Lower leg skin (tissue), 3 donors: ENCODE measurements around the gene RBM33.

ENCODE experiments used
- POLR2A ChIP-seq, 2 donors: fragments of 450-650 bp; IDR thresholded peaks; one replicate each; pipeline ENCODE4 v1.6.1; 2016 to 2017; ENCODE audit warnings: antibody characterized with exemption in 2 of 2, mild to moderate bottlenecking in 1 of 2, moderate library complexity in 1 of 2
- TF ChIP-seq, protein P1 (sequence below), 3 donors: fragments of 450-650 bp; IDR thresholded peaks; one replicate each; pipeline ENCODE4 v1.5.1; 2016; ENCODE audit warnings: antibody characterized with exemption in 3 of 3, mild to moderate bottlenecking in 3 of 3, moderate library complexity in 2 of 3

DNA sequence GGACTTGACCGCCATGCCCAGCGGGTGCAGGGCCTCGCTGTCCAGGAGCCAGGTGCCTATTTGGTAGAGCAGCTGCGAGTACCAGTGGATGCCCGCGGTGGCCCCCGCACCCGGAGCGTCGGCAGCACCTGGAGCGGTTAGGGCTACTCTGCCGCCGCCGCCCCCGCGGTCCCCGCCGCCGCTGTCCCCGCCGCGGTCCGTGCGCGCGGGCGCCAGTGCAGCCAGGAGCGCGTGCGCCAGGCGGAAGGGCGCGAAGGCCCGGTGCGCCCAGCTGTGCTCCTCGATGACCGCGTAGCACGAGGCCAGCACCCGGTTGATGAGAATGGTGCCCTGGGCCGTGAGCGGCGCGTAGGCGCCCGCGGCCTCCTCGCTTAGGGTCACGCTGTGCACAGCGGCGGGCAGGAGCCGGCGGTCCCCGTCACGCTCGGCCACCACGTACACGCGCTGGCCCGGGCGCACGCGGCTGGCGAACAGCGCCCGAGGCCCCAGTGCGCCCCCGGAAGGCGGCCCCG, 158.5 kb downstream of the RBM33 start:
- TF ChIP-seq, protein P1, sequence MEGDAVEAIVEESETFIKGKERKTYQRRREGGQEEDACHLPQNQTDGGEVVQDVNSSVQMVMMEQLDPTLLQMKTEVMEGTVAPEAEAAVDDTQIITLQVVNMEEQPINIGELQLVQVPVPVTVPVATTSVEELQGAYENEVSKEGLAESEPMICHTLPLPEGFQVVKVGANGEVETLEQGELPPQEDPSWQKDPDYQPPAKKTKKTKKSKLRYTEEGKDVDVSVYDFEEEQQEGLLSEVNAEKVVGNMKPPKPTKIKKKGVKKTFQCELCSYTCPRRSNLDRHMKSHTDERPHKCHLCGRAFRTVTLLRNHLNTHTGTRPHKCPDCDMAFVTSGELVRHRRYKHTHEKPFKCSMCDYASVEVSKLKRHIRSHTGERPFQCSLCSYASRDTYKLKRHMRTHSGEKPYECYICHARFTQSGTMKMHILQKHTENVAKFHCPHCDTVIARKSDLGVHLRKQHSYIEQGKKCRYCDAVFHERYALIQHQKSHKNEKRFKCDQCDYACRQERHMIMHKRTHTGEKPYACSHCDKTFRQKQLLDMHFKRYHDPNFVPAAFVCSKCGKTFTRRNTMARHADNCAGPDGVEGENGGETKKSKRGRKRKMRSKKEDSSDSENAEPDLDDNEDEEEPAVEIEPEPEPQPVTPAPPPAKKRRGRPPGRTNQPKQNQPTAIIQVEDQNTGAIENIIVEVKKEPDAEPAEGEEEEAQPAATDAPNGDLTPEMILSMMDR (IDR thresholded peaks at IDR 0.05), result no peak
- no peak for TF ChIP-seq POLR2A (IDR thresholded peaks at IDR 0.05)
